GM21717 (cell line): ENCODE measurements around the gene CDHR1.

Experiments used
- ATAC-seq: cut with Tn5 transposase; IDR thresholded peaks from one replicate; pipeline ENCODE4 v1.9.1; 2021; ENCODE audit warnings: mild to moderate bottlenecking, moderate library complexity; ENCODE audit not compliant: unreplicated experiment

The CDHR1 gene

GRCh38 chr10:84198206-84198915 lies 4.0 kb downstream of the CDHR1 start:
- no peak for ATAC-seq

- ATAC-seq, result no peak
These were observed 6.4 kb downstream of the CDHR1 start for GRCh38 chr10:84200537-84201243.

- ATAC-seq, result no peak
These were observed 6.9 kb downstream of the CDHR1 start for GRCh38 chr10:84201244-84201606.

GRCh38 chr10:84201682-84202081 lies 7.3 kb downstream of the CDHR1 start:
- ATAC-seq, result no peak

- no peak for ATAC-seq
These were observed 8.0 kb downstream of the CDHR1 start for GRCh38 chr10:84202349-84202748.

GRCh38 chr10:84204122-84204521 lies 9.8 kb downstream of the CDHR1 start:
- no peak for ATAC-seq

- no peak for ATAC-seq
These were observed 10.3 kb downstream of the CDHR1 start for GRCh38 chr10:84204610-84205009.

- ATAC-seq, result peak; percentile 87
These were observed 10.9 kb downstream of the CDHR1 start for GRCh38 chr10:84205049-84205852.

GRCh38 chr10:84205853-84206525 lies 11.7 kb downstream of the CDHR1 start:
- ATAC-seq, result no peak

- ATAC-seq, result no peak
These were observed 13.7 kb downstream of the CDHR1 start for GRCh38 chr10:84208023-84208422.

GRCh38 chr10:84211566-84211965 lies 17.2 kb downstream of the CDHR1 start:
- ATAC-seq, result no peak

- no peak for ATAC-seq
These were observed 17.7 kb downstream of the CDHR1 start for GRCh38 chr10:84212014-84212413.

GRCh38 chr10:84213076-84213475 lies 18.7 kb downstream of the CDHR1 start:
- ATAC-seq, result no peak

- no peak for ATAC-seq
These were observed 19.8 kb downstream of the CDHR1 start for GRCh38 chr10:84214046-84214572.

- ATAC-seq, result peak; percentile 81
These were observed 20.4 kb downstream of the CDHR1 start for GRCh38 chr10:84214612-84215235.

GRCh38 chr10:84216834-84217233 lies 22.5 kb downstream of the CDHR1 start:
- no peak for ATAC-seq

- ATAC-seq, result no peak
These were observed 23.4 kb downstream of the CDHR1 start for GRCh38 chr10:84217746-84218145.

- no peak for ATAC-seq
These were observed 27.6 kb downstream of the CDHR1 start for GRCh38 chr10:84221916-84222315.

- no peak for ATAC-seq
These were observed 30.2 kb downstream of the CDHR1 start for GRCh38 chr10:84224411-84225028.
